GM12878 (cell line): ENCODE results near the gene ZCCHC3. TPM values are rescaled to one million over a fixed set of nuclear protein-coding genes. Genes with fewer than 3 reads are reported as not detected.
A peak's percentile ranks its signal among the peaks of the same experiment; 100 is the strongest.

Experiments used
- ATAC-seq: fragments of 200-7000 bp; cut with Tn5 transposase; 3 replicates; pipeline ENCODE4 v1.9.1; 2020; ENCODE audit warnings: mild to moderate bottlenecking, moderate library complexity
- BruUV-seq: library from RNA; stranded (reverse); fragments of 400-500 nt; replicated peaks from 2 replicates; lab custom pipeline; 2021; lab: Mats Ljungman, UMichigan
- CTCF ChIA-PET: fragments of 300-600 bp; sonication (Branson Sonifier 250); formaldehyde crosslinking; extraction: SDS; loops from one replicate; lab custom pipeline; 2021; ENCODE audit warnings: inconsistent platforms; lab: Yijun Ruan, JAX
- POLR2A ChIA-PET: fragments of 350-600 bp; formaldehyde crosslinking; extraction: SDS; loops from one replicate; lab custom pipeline; 2021; ENCODE audit warnings: inconsistent platforms; lab: Charles Lee
- RAD21 ChIA-PET: fragments of 300-600 bp; sonication (Branson Sonifier 250); formaldehyde crosslinking; loops from one replicate; lab custom pipeline; 2023; ENCODE audit warnings: antibody characterized with exemption; ENCODE audit not compliant: unreplicated experiment; lab: Charles Lee
- SMC1A ChIA-PET: fragments of 300-600 bp; sonication (Branson Sonifier 250); formaldehyde crosslinking; loops from one replicate; lab custom pipeline; 2023; ENCODE audit not compliant: unreplicated experiment, uncharacterized antibody; lab: Charles Lee
- DNase-seq: peaks from one replicate; pipeline ENCODE4 v3.0.0-alpha.2; 2011; ENCODE audit warnings: low read depth, low spot score
- FAIRE-seq: peaks from 3 replicates; lab custom pipeline; 2011; peaks lifted over from hg19 to GRCh38; lab: Jason Lieb, UNC
- H2AFZ ChIP-seq: 2 replicates; pipeline ENCODE4 v1.6.0; 2011; ENCODE audit warnings: low read depth, low read length, control low read depth; ENCODE audit not compliant: control insufficient read depth
- H3K27ac ChIP-seq: 2 replicates; pipeline ENCODE4 v1.5.1; 2011; ENCODE audit warnings: control low read depth; ENCODE audit not compliant: control insufficient read depth, insufficient read depth
- H3K27me3 ChIP-seq, 2 experiments: replicated peaks in 1 of 2; 2 replicates each; pipeline versions ENCODE4 v1.6.0 to v1.6.1; 2011; ENCODE audit warnings: low read length in 1 of 2; ENCODE audit not compliant: control insufficient read depth in 2 of 2, insufficient read depth in 2 of 2
- H3K36me3 ChIP-seq, 2 experiments: 2 replicates each; pipeline ENCODE4 v1.5.1; 2011; ENCODE audit warnings: low read length in 1 of 2; ENCODE audit not compliant: control insufficient read depth in 2 of 2, insufficient read depth in 2 of 2
- H3K4me1 ChIP-seq: 2 replicates; pipeline ENCODE4 v1.6.1; 2011; ENCODE audit warnings: mild to moderate bottlenecking, low read length, moderate library complexity, mixed read lengths; ENCODE audit not compliant: control insufficient read depth, insufficient read depth
- H3K4me2 ChIP-seq: 2 replicates; pipeline ENCODE4 v1.6.0; 2011; ENCODE audit warnings: control low read depth; ENCODE audit not compliant: control insufficient read depth, insufficient read depth
- H3K4me3 ChIP-seq: fragments of 200-600 bp; sonication (generic); 2 replicates; pipeline ENCODE4 v1.5.1; 2016
- H3K79me2 ChIP-seq: 2 replicates; pipeline ENCODE4 v1.6.0; 2011; ENCODE audit warnings: low read length; ENCODE audit not compliant: control insufficient read depth, insufficient read depth
- H3K9ac ChIP-seq: 2 replicates; pipeline ENCODE4 v1.8.0; 2011; ENCODE audit warnings: low read length, control low read depth, mixed read lengths; ENCODE audit not compliant: control insufficient read depth, insufficient read depth
- H3K9me3 ChIP-seq: replicated peaks from 3 replicates; pipeline ENCODE4 v1.5.1; 2011; ENCODE audit warnings: mild to moderate bottlenecking, low read length; ENCODE audit not compliant: control insufficient read depth, insufficient read depth
- H4K20me1 ChIP-seq: 2 replicates; pipeline ENCODE4 v1.6.0; 2011; ENCODE audit not compliant: control insufficient read depth, insufficient read depth
- TARDBP ChIP-seq: IDR thresholded peaks from 2 replicates; pipeline ENCODE4 v1.6.1; 2016; ENCODE audit warnings: borderline replicate concordance
- WGBS: methylation state at CpG from one replicate; pipeline ENCODE4 v1.1.6; 2016; ENCODE audit warnings: low lambda C conversion rate; ENCODE audit not compliant: insufficient replicate concordance, insufficient coverage; ENCODE audit errors: missing lambda C conversion rate; 5-methylcytosine and 5-hydroxymethylcytosine counted together
- in situ Hi-C: fragments of 300-500 bp; cut with MboI; formaldehyde crosslinking; loops from 9 replicates; pipeline ENCODE4 v1.14.3; 2018; ENCODE audit warnings: mixed read lengths
- intact Hi-C: fragments of 100-400 bp; cut with micrococcal nuclease; formaldehyde crosslinking; loops from one replicate; pipeline ENCODE4 v1.14.2; 2022; ENCODE audit not compliant: unreplicated experiment
- polyA plus RNA-seq, 11 experiments: library from polyadenylated mRNA; depleted of rRNA in 4 of 11; unstranded in 6 of 11; stranded (reverse) in 5 of 11; fragments of >200 nt; fragmentation: Nextera tagmentation in 4 of 11; fragmentation: Illumina TruSeq in 1 of 11; extraction: Ambion mirVana in 4 of 11; extraction: Trizol in 1 of 11; gene quantifications; 1 replicate in 1 of 11; 2 replicates in 10 of 11; pipeline versions ENCODE4 v1.2.1 to v1.2.3, GENCODE V29; 2011 to 2016; ENCODE audit warnings: inconsistent platforms in 2 of 11, missing spikeins in 2 of 11, low read depth in 1 of 11
- total RNA-seq, 4 experiments: library from RNA; depleted of rRNA in 3 of 4; stranded (reverse); fragments of >200 nt in 3 of 4; fragmentation: Illumina TruSeq in 1 of 4; extraction: Trizol in 1 of 4; gene quantifications; 2 replicates each; pipeline versions ENCODE4 v1.2.1 to v1.2.3, GENCODE V29; 2013 to 2021
- TF ChIP-seq, protein P1 (sequence below), 3 experiments: IDR thresholded peaks in 2 of 3; conservative IDR thresholded peaks in 1 of 3; 2 replicates each; pipeline ENCODE4 v1.5.1; 2011; ENCODE audit warnings: low read depth in 3 of 3, low read length in 3 of 3, mild to moderate bottlenecking in 3 of 3, control low read depth in 2 of 3, moderate library complexity in 2 of 3, inconsistent platforms in 1 of 3, mixed read lengths in 1 of 3; ENCODE audit not compliant: control insufficient read depth in 2 of 3, insufficient read depth in 1 of 3; ENCODE audit errors: extremely low read depth in 1 of 3
- TF ChIP-seq, protein P2 (sequence below): fragments of 450-650 bp; IDR thresholded peaks from 2 replicates; pipeline ENCODE4 v1.6.1; 2016; ENCODE audit warnings: mild to moderate bottlenecking

ZCCHC3 gene
- total and polyA plus RNA-seq, 10 of the 15 experiments (the other 5 are each of a cell fraction or from before 2014, with no cell fraction given) = 5.3 to 36.1 (median 17.2) TPM

DNA sequence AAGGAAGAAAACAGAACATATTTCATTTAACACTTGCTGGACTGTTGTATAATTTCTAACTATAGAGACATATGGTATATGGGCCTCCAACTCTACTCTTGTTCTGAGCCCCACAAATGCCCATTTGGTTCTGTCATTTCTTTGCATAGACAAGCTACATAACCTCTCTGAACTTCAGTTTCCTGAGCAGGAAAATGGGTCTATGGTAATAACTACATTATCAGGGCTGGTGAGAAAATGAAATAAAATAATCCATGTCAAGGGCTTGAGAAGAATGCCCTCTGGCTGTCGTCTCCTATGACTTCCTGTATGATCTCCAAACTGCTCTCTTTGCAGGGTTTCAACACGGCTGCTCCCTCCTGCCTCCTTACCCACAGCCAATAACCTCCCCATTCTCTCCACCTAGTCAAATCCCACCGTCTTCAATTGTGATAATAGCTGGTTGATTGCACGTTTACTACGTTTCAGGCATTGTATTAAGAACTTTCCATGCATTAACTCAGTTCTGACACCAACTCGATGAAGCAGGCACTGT, 12.0 kb downstream of the ZCCHC3 start:
- peaks cover 4% of the 10 kb centered on the region; the same call in 1 of the 2 replicates for H3K4me1 ChIP-seq
- no peaks in the 10 kb centered on the region for H3K79me2 ChIP-seq
- no TSS peak for BruUV-seq
- peak overlapping the region; percentile 88 for H2AFZ ChIP-seq
- no peak overlapping the region for H3K4me2 ChIP-seq
- RAD21 ChIA-PET = interaction anchor here (2.5 to 2.7 kb wide), 2 partner anchors 11 to 43 kb away, joined by 10 to 12 read pairs; partner anchors contain the start of gene ZCCHC3
- no peak overlapping the region for H3K27ac ChIP-seq
- intact Hi-C loops = no loop called here
- in situ Hi-C loops = no loop called here
- no peaks in the 10 kb centered on the region for H4K20me1 ChIP-seq
- H3K36me3 ChIP-seq = no peaks in the 10 kb centered on the region
- H3K27me3 ChIP-seq = no peaks in the 10 kb centered on the region
- H3K4me3 ChIP-seq = no peak overlapping the region
- CTCF ChIA-PET = interaction anchor here (0.6 to 2.3 kb wide), 6 partner anchors 9 to 235 kb away, joined by 3 to 12 read pairs (median 4); partner anchors contain the start of gene CSNK2A1
- no peak for DNase-seq
- H3K9ac ChIP-seq = no peak overlapping the region
- no peak for FAIRE-seq
- SMC1A ChIA-PET = interaction anchor here (1.0 to 1.6 kb wide), 4 partner anchors 10 to 21 kb away, joined by 3 to 6 read pairs (median 5); no protein-coding TSS in a partner anchor
- no peaks in the 10 kb centered on the region for H3K9me3 ChIP-seq
- WGBS = 44% methylated on average over 6 of the region's 6 CpGs
- POLR2A ChIA-PET = interaction anchor here (0.7 to 2.5 kb wide), 2 partner anchors 15 to 57 kb away, joined by 3 to 11 read pairs; partner anchors contain the start of gene SOX12
- ATAC-seq = no peak
- TF ChIP-seq, protein P1, sequence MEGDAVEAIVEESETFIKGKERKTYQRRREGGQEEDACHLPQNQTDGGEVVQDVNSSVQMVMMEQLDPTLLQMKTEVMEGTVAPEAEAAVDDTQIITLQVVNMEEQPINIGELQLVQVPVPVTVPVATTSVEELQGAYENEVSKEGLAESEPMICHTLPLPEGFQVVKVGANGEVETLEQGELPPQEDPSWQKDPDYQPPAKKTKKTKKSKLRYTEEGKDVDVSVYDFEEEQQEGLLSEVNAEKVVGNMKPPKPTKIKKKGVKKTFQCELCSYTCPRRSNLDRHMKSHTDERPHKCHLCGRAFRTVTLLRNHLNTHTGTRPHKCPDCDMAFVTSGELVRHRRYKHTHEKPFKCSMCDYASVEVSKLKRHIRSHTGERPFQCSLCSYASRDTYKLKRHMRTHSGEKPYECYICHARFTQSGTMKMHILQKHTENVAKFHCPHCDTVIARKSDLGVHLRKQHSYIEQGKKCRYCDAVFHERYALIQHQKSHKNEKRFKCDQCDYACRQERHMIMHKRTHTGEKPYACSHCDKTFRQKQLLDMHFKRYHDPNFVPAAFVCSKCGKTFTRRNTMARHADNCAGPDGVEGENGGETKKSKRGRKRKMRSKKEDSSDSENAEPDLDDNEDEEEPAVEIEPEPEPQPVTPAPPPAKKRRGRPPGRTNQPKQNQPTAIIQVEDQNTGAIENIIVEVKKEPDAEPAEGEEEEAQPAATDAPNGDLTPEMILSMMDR (IDR thresholded peaks at IDR 0.05 in 2 of 3, conservative IDR thresholded peaks at IDR 0.05 in 1 of 3; ENCODE audit: control insufficient read depth in 2 of 3, extremely low read depth in 1 of 3, insufficient read depth in 1 of 3, low read depth in 3 of 3, low read length in 3 of 3) = 0 out of 6 replicates have a peak, but pooled peaks of 1 of the 3 experiments have one; percentile 3
- TF ChIP-seq, protein P2, sequence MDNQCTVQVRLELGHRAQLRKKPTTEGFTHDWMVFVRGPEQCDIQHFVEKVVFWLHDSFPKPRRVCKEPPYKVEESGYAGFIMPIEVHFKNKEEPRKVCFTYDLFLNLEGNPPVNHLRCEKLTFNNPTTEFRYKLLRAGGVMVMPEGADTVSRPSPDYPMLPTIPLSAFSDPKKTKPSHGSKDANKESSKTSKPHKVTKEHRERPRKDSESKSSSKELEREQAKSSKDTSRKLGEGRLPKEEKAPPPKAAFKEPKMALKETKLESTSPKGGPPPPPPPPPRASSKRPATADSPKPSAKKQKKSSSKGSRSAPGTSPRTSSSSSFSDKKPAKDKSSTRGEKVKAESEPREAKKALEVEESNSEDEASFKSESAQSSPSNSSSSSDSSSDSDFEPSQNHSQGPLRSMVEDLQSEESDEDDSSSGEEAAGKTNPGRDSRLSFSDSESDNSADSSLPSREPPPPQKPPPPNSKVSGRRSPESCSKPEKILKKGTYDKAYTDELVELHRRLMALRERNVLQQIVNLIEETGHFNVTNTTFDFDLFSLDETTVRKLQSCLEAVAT = no peak
- no peak for TF ChIP-seq TARDBP
